Keratinocyte (primary cell): Measurements from ENCODE around the gene ZFYVE21. TPM values are rescaled to one million over a fixed set of nuclear protein-coding genes. Genes with fewer than 3 reads are reported as not detected.

Experiments
- DNase-seq: peaks from one replicate; pipeline ENCODE4 v3.0.0-alpha.2; 2011; ENCODE audit warnings: low read depth, missing footprints, low spot score
- FAIRE-seq: peaks from 2 replicates; lab custom pipeline; 2011; peaks lifted over from hg19 to GRCh38; lab: Jason Lieb, UNC
- H2AFZ ChIP-seq: 2 replicates; pipeline ENCODE4 v1.6.0; 2012; ENCODE audit warnings: low read length, control low read depth, inconsistent platforms; ENCODE audit not compliant: control insufficient read depth
- H3K27ac ChIP-seq: 2 replicates; pipeline ENCODE4 v1.5.1; 2011; ENCODE audit warnings: low read length; ENCODE audit not compliant: control insufficient read depth, insufficient read depth
- H3K27me3 ChIP-seq: 3 replicates; pipeline ENCODE4 v1.6.0; 2011; ENCODE audit warnings: low read length; ENCODE audit not compliant: control insufficient read depth, insufficient read depth; ENCODE audit errors: extremely low read depth
- H3K36me3 ChIP-seq, 2 experiments: 2 replicates in 1 of 2; 3 replicates in 1 of 2; pipeline ENCODE4 v1.5.1; 2011; ENCODE audit warnings: low read length in 2 of 2, mild to moderate bottlenecking in 1 of 2; ENCODE audit not compliant: control insufficient read depth in 2 of 2, insufficient read depth in 2 of 2; ENCODE audit errors: extremely low read depth in 1 of 2
- H3K4me1 ChIP-seq: 3 replicates; pipeline ENCODE4 v1.5.1; 2011; ENCODE audit warnings: low read length; ENCODE audit not compliant: control insufficient read depth, insufficient read depth; ENCODE audit errors: extremely low read depth
- H3K4me2 ChIP-seq: 3 replicates; pipeline ENCODE4 v1.6.0; 2011; ENCODE audit warnings: low read depth, low read length; ENCODE audit not compliant: control insufficient read depth, insufficient read depth; ENCODE audit errors: extremely low read depth
- H3K4me3 ChIP-seq, 3 experiments: fragments of 200-600 bp in 1 of 3; sonication (generic) in 1 of 3; 2 replicates in 2 of 3; 3 replicates in 1 of 3; pipeline ENCODE4 v1.5.1; 2011 to 2016; ENCODE audit warnings: low read length in 3 of 3, mild to moderate bottlenecking in 3 of 3, control low read depth in 2 of 3, inconsistent platforms in 1 of 3, low read depth in 1 of 3, mixed read lengths in 1 of 3, mixed run types in 1 of 3, moderate library complexity in 1 of 3; ENCODE audit not compliant: control insufficient read depth in 2 of 3, insufficient read depth in 2 of 3; ENCODE audit errors: extremely low read depth in 1 of 3
- H3K79me2 ChIP-seq: 2 replicates; pipeline ENCODE4 v1.6.0; 2012; ENCODE audit warnings: low read length; ENCODE audit not compliant: control insufficient read depth, insufficient read depth
- H3K9ac ChIP-seq: 3 replicates; pipeline ENCODE4 v1.6.0; 2011; ENCODE audit warnings: low read length; ENCODE audit not compliant: control insufficient read depth, insufficient read depth; ENCODE audit errors: extremely low read depth
- H3K9me1 ChIP-seq: 3 replicates; pipeline ENCODE4 v1.6.0; 2011; ENCODE audit warnings: low read length; ENCODE audit not compliant: control insufficient read depth, insufficient read depth; ENCODE audit errors: extremely low read depth
- H3K9me3 ChIP-seq: 2 replicates; pipeline ENCODE4 v1.5.1; 2012; ENCODE audit warnings: low read depth, low read length; ENCODE audit not compliant: control insufficient read depth
- H4K20me1 ChIP-seq: 3 replicates; pipeline ENCODE4 v1.6.0; 2011; ENCODE audit warnings: low read length; ENCODE audit not compliant: control insufficient read depth, insufficient read depth; ENCODE audit errors: extremely low read depth
- EZH2 ChIP-seq: IDR thresholded peaks from one replicate; pipeline ENCODE4 v1.6.1; 2012; ENCODE audit warnings: inconsistent platforms, mild to moderate bottlenecking, low read length, moderate library complexity
- dilution Hi-C: fragments of 300-500 bp; cut with MboI; formaldehyde crosslinking; loops from one replicate; pipeline ENCODE4 v1.7.0; 2020; ENCODE audit warnings: low sequenced_read_pairs; ENCODE audit not compliant: extremely low pct_ligation_motif_present
- polyA plus RNA-seq, 5 experiments: library from polyadenylated mRNA; depleted of rRNA in 3 of 5; stranded (reverse) in 3 of 5; stranded (forward) in 1 of 5; unstranded in 1 of 5; fragments of >200 nt; gene quantifications; 1 replicate in 1 of 5; 2 replicates in 3 of 5; 3 replicates in 1 of 5; pipeline versions ENCODE4 v1.2.1 to v1.2.3, GENCODE V29; 2011 to 2012; ENCODE audit warnings: missing spikeins in 2 of 5, low read depth in 1 of 5, low replicate concordance in 1 of 5
- TF ChIP-seq, protein P1 (sequence below), 3 experiments: IDR thresholded peaks in 1 of 3; conservative IDR thresholded peaks in 1 of 3; optimal IDR thresholded peaks in 1 of 3; 2 replicates in 2 of 3; 3 replicates in 1 of 3; pipeline versions ENCODE3 to v1.5.1; 2011; ENCODE audit warnings: low read length in 3 of 3, mild to moderate bottlenecking in 3 of 3, moderate library complexity in 2 of 3, control low read depth in 1 of 3, inconsistent platforms in 1 of 3; ENCODE audit not compliant: insufficient read depth in 2 of 3; ENCODE audit errors: extremely low read depth in 1 of 3

Gene ZFYVE21
- polyA plus RNA-seq, 1 donor (not counting 4 experiments of a cell fraction or from before 2014, with no cell fraction given), result 116 TPM

DNA sequence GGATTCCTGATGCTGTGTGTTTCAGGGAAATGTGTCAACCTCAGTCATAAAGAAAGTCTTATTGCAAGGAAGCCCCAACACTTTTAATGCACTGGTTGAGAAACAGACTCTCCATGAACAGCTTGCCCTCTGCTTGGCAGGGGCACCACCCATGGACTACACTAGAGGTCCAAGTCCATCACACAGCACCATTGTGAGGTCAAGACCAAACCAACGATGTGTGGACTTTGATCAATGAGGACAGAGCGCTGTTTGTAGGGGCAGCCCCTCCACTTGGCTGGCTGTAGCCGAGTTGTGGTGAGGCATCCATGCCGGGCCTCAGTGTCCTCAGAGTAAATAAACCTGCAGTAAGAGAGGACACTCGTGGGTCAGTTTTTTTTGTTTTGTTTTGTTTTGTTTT, 29.8 kb downstream of the ZFYVE21 start:
- no peaks in the 10 kb centered on the region for H3K9me3 ChIP-seq
- no peak for TF ChIP-seq EZH2
- TF ChIP-seq, protein P1, sequence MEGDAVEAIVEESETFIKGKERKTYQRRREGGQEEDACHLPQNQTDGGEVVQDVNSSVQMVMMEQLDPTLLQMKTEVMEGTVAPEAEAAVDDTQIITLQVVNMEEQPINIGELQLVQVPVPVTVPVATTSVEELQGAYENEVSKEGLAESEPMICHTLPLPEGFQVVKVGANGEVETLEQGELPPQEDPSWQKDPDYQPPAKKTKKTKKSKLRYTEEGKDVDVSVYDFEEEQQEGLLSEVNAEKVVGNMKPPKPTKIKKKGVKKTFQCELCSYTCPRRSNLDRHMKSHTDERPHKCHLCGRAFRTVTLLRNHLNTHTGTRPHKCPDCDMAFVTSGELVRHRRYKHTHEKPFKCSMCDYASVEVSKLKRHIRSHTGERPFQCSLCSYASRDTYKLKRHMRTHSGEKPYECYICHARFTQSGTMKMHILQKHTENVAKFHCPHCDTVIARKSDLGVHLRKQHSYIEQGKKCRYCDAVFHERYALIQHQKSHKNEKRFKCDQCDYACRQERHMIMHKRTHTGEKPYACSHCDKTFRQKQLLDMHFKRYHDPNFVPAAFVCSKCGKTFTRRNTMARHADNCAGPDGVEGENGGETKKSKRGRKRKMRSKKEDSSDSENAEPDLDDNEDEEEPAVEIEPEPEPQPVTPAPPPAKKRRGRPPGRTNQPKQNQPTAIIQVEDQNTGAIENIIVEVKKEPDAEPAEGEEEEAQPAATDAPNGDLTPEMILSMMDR (optimal IDR thresholded peaks at IDR 0.05 in 1 of 3, IDR thresholded peaks at IDR 0.05 in 1 of 3, conservative IDR thresholded peaks at IDR 0.05 in 1 of 3; ENCODE audit: extremely low read depth in 1 of 3, insufficient read depth in 2 of 3, low read length in 3 of 3), result no peak
- H3K9ac ChIP-seq, result no peak overlapping the region
- H3K27me3 ChIP-seq, result no peaks in the 10 kb centered on the region
- DNase-seq (no peak), FAIRE-seq (no peak)
- dilution Hi-C loops, result no loop called here
- H2AFZ ChIP-seq, result no peak overlapping the region
- no peaks in the 10 kb centered on the region for H3K9me1 ChIP-seq
- H3K27ac ChIP-seq, result no peak overlapping the region
- H3K4me2 ChIP-seq, result no peak overlapping the region
- H3K79me2 ChIP-seq, result no peaks in the 10 kb centered on the region
- H3K4me3 ChIP-seq, result no peak overlapping the region
- H4K20me1 ChIP-seq, result no peaks in the 10 kb centered on the region
- H3K36me3 ChIP-seq, result peaks cover 14 to 35% of the 10 kb centered on the region in 2 experiments
- no peaks in the 10 kb centered on the region for H3K4me1 ChIP-seq

DNA sequence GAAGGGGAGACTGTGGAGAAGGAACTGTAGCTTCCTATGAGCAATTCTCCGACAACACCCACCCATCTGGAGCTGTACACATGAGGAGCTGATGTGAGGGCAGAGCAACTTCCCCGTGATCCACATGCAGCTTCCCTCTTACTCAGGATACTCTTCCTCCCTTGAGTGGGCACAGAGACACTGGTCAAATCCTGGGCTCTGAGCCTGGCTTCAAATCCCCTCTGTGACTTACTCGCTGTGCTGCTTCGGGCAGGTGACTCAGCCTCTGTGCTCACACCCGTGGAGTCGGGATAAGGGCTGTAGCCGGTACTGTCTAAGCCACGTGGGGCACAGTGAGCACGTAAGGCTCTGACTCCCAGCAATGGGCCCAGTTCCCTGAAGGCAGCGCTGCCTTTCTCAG, 31.1 kb downstream of the ZFYVE21 start:
- H3K4me1 ChIP-seq, result no peaks in the 10 kb centered on the region
- no peak for FAIRE-seq
- no peak overlapping the region for H3K9ac ChIP-seq
- TF ChIP-seq, protein P1 (optimal IDR thresholded peaks at IDR 0.05 in 1 of 3, IDR thresholded peaks at IDR 0.05 in 1 of 3, conservative IDR thresholded peaks at IDR 0.05 in 1 of 3; ENCODE audit: extremely low read depth in 1 of 3, insufficient read depth in 2 of 3, low read length in 3 of 3), result no peak
- TF ChIP-seq EZH2, result no peak
- H3K4me3 ChIP-seq, result no peak overlapping the region
- H3K27ac ChIP-seq, result no peak overlapping the region
- H4K20me1 ChIP-seq, result no peaks in the 10 kb centered on the region
- no peaks in the 10 kb centered on the region for H3K79me2 ChIP-seq
- dilution Hi-C loops, result no loop called here
- no peaks in the 10 kb centered on the region for H3K9me1 ChIP-seq
- no peak overlapping the region for H2AFZ ChIP-seq
- H3K4me2 ChIP-seq, result no peak overlapping the region
- H3K27me3 ChIP-seq, result no peaks in the 10 kb centered on the region
- peaks cover 15 to 32% of the 10 kb centered on the region in 2 experiments for H3K36me3 ChIP-seq
- no peaks in the 10 kb centered on the region for H3K9me3 ChIP-seq
- no peak for DNase-seq
